Peyer's patch (tissue), 4 donors: ENCODE data around the gene TRIO.

ENCODE experiments used
- POLR2A ChIP-seq, 2 donors: fragments of 450-650 bp; IDR thresholded peaks; one replicate each; pipeline ENCODE4 v1.5.1; 2017; ENCODE audit warnings: antibody characterized with exemption in 2 of 2, mild to moderate bottlenecking in 2 of 2, moderate library complexity in 2 of 2
- TF ChIP-seq, protein P1 (sequence below), 6 experiments: fragments of 450-650 bp in 4 of 6; fragments of 200-600 bp in 2 of 6; sonication (generic) in 1 of 6; IDR thresholded peaks; one replicate each; pipeline ENCODE4 v1.5.1; 2017 to 2019; ENCODE audit warnings: antibody characterized with exemption in 6 of 6, mild to moderate bottlenecking in 3 of 6, moderate library complexity in 1 of 6

DNA sequence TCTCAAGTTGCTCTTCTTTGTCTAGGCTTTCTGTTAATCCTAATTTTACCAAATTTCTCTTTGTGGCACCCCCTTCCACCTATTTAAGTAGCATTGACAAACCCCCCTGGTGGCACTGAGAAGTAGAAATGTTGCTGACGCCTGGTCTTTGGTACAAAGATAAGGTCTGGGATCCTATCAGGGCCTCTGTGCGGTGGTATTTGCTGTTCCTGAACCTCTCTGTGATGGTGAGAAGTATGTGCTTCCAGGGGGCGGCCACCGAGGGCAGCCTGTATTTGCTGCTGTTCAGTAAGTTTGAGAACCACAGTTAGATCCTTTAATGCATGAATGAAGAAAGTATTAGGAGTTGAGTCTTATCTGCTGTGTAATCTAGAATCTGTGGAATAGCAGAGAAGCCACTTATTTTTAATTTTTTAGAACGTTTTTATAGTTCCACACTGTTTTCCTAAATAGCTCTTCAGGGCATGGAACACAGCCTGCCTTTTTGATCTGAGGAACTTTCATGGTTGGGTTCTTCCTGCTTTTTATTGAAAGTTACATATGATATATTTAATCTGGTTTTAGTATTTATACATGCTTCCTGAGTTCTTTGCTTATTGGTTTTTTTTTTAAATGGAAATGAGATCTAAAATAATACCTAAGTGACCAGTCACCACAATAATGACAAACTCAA, 124.2 kb downstream of the TRIO start:
- TF ChIP-seq, protein P1, sequence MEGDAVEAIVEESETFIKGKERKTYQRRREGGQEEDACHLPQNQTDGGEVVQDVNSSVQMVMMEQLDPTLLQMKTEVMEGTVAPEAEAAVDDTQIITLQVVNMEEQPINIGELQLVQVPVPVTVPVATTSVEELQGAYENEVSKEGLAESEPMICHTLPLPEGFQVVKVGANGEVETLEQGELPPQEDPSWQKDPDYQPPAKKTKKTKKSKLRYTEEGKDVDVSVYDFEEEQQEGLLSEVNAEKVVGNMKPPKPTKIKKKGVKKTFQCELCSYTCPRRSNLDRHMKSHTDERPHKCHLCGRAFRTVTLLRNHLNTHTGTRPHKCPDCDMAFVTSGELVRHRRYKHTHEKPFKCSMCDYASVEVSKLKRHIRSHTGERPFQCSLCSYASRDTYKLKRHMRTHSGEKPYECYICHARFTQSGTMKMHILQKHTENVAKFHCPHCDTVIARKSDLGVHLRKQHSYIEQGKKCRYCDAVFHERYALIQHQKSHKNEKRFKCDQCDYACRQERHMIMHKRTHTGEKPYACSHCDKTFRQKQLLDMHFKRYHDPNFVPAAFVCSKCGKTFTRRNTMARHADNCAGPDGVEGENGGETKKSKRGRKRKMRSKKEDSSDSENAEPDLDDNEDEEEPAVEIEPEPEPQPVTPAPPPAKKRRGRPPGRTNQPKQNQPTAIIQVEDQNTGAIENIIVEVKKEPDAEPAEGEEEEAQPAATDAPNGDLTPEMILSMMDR (IDR thresholded peaks at IDR 0.05) = no peak
- TF ChIP-seq POLR2A (IDR thresholded peaks at IDR 0.05) = no peak
